ENCODE results near the gene PABPC3.
A peak's percentile ranks its signal among the peaks of the same experiment; 100 is the strongest.

PABPC3 gene

GRCh38 chr13:25111585-25111956, 15.6 kb downstream of the PABPC3 start:
- no peak for DNase-seq (ENCODE audit: low read depth in 3 of 3)

DNA sequence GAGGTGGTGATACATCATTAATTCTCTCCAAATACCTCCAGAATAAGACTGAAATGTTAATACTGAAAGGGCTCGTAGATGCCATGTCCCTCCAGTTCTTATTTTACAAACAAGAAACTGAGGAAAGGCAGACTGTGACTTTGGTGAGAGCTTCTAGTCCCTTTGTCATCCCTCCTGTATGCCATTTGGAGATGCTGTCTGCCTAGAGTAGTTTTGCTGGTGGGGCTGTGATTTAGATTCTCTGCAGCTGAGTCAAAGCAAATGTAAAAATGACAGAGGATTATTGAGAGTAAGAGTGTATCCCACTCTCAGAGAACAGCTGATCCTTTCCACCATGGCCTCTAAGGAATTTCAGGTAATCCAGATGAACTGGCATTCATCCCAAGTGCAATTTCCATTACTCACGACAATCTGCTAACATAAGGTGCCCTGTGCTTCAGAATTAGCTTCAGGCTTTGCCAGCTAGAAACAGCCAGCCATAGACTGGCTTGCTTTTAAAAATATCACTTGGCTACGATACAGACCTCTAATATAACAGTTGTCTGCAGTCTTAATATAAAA, 16.8 kb downstream of the PABPC3 start:
- DNase-seq (ENCODE audit: low read depth in 3 of 3) = no peak

GRCh38 chr13:25114220-25114619, 18.3 kb downstream of the PABPC3 start:
- peak; percentile 17 to 65 (median 38) for DNase-seq (ENCODE audit: low read depth in 3 of 3)

DNA sequence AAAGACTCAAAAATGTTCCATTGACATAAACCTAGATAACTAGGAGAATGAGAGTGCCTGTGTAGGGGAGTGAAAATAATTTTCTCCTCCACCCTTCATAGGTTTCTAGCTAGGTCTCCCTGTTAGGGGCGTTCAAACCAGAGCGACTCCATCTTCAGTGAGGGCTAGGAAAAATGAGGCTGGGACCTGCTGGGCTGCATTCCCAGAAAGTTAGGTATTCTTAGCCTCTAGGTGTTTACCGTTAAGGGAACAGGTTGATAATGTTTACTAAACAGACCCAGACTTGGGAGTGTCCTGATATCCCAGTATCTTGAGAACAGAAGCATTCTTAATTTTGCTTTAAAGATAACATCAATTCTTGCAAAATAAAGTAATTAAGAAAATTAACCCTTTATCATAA, 20.1 kb downstream of the PABPC3 start:
- no peak for DNase-seq (ENCODE audit: low read depth in 3 of 3)

- DNase-seq (ENCODE audit: low read depth in 3 of 3) = no peak
Observed at GRCh38 chr13:25117312-25117711, 21.4 kb downstream of the PABPC3 start.

GRCh38 chr13:25118378-25118905, 22.5 kb downstream of the PABPC3 start:
- DNase-seq (ENCODE audit: low read depth in 3 of 3) = no peak

DNA sequence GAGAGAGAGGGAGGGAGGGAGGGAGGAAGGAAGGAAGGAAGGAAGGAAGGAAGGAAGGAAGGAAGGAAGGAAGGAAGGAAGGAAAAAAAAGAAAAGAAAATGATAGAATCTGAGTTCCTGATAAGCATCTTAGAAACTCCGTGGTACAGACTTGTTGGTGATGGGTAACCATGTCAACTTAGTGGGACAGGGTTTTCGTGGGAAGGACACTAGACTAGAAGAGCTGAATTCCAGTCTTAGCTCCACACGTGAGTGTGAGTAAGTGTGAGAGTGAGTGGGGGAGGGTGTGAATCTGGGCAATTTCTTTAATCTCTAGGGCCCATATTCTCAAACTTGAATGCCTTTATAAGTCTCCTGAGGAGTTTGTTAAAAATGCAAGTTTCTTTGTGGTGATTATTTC, 35.0 kb downstream of the PABPC3 start:
- no peak for DNase-seq (ENCODE audit: low read depth in 3 of 3)

DNA sequence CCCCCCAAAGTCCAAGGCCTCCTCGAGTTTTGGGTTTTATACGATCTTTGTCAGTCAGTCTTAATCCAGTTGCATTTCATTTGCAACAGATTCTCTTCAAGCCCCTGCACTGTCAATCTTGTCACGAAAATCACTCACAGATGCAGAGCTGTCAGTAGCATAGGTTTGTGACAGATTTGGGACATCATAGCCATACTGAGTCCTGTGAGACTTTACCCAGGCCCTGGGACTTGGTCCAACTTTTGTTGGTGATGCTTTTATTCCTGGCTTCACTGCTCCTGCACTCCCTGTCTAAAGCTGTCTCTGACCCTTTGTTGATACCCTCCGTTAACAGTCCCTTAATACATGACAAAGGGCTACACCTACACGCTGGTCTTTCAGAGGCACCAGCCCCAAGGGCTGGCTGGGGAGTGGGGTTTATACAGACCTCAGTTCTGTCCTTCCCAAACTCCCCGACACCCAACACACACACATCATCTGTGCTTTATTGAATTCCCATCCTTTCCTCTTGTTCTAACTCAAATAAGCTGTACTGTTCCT, 36.0 kb downstream of the PABPC3 start:
- DNase-seq (ENCODE audit: low read depth in 3 of 3) = no peak

- DNase-seq (ENCODE audit: low read depth in 3 of 3) = no peak
Observed at GRCh38 chr13:25132751-25133390, 36.9 kb downstream of the PABPC3 start.

GRCh38 chr13:25135896-25136295, 40.0 kb downstream of the PABPC3 start:
- DNase-seq (ENCODE audit: low read depth in 3 of 3) = no peak

- DNase-seq (ENCODE audit: low read depth in 3 of 3) = no peak
Observed at GRCh38 chr13:25136880-25137787, 41.2 kb downstream of the PABPC3 start.

GRCh38 chr13:25137788-25138115, 41.8 kb downstream of the PABPC3 start:
- DNase-seq (ENCODE audit: low read depth in 3 of 3) = no peak

DNA sequence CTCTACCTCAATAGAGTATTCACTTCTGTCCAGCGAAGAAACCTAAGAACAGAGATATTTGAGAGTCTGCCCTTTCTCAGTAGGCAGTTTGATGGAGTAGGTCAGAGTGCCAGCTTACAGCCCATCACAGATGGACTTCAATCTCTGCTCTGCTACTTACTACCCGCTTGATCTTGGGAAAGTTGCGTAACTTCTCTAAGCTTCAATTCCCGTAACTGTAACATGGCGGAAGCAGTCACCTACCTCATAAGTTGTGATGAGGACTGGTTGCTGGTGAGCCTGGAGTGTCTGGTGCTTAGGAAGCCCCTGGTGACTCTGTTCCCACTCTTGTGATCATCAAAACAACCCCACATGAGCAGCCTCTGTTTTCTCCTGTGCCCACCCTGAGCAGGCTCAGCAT, 45.1 kb downstream of the PABPC3 start:
- no peak for DNase-seq (ENCODE audit: low read depth in 3 of 3)

- DNase-seq (ENCODE audit: low read depth in 3 of 3) = no peak
Observed at GRCh38 chr13:25143706-25144105, 47.8 kb downstream of the PABPC3 start.

DNA sequence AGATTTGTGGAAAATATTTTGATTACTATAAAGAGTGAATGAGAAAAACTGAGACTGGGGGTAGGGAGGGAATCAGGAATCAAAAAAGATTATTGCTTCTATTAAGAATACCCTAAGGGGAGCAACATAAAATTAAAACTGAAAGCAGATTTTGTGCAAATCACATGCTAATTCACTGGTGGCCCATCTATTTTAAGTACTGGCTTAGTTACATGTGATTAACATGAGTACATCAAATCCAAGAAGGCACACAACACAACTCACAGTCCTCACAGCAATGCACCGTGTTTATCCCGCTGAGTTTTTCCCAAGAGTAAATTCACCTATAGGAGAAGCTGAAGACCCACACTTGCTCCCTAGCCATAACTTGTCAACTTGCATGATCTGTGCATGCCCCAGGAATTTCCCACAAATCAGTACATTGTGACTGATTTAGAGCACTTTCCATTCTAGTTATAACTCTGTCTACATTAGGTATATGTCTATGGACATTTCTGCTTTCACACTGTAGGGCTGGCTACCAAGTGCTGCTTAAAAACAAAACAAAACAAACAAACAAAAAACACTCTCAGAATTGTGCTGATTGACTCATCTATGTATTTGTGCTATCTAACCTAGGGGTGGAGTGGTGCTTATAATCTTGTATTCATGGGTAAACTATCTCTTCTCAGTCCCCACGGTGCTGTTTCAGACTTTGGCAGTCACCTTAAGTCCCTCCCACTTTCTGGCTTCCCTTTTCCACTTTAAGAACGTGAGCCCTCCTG, 51.9 kb downstream of the PABPC3 start:
- DNase-seq (ENCODE audit: low read depth in 3 of 3) = no peak

DNA sequence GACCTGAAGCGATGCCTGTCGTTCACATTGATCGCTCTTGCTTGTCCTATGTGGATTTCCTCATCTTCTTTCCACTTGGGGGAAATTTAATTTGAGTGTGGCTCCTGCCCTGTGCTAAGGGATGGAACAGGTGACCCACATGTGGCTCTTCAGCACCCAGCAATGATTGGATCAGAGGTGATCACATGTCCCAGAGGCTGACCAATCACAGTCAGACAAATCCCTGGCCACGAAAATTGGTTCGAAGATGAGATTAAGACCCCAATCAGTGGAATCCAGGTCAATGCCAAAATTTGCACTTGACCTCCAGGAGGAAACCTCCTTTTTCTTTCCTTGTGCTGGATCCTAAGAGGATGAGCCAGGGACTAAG, 52.5 kb downstream of the PABPC3 start:
- DNase-seq (ENCODE audit: low read depth in 3 of 3) = no peak

Data from stimulated activated CD4-positive, alpha-beta T cell treated with anti-CD3 and anti-CD28 coated beads, TNF-alpha, amount 100 ng/mL, for 24 hours (primary cell).